GM23338 (cell line): Measurements from ENCODE around the gene GUCA2B. TPM values are rescaled to one million over a fixed set of nuclear protein-coding genes. Genes with fewer than 3 reads are reported as not detected.

ENCODE experiments used
- ATAC-seq: fragments of 200-7000 bp; cut with Tn5 transposase; 3 replicates; pipeline ENCODE4 v1.9.1; 2020
- DNase-seq: peaks from one replicate; pipeline ENCODE4 v3.0.0-alpha.2; 2015; ENCODE audit warnings: low spot score
- H2AFZ ChIP-seq: fragments of 200-600 bp; sonication (generic); 2 replicates; pipeline ENCODE4 v1.8.0; 2016; ENCODE audit warnings: antibody characterized with exemption, mild to moderate bottlenecking, moderate library complexity
- H3F3A ChIP-seq: fragments of 200-600 bp; sonication (generic); replicated peaks from 2 replicates; pipeline ENCODE4 v1.8.0; 2017; ENCODE audit warnings: antibody characterized with exemption, mixed run types, low read depth
- H3K27ac ChIP-seq: fragments of 200-600 bp; sonication (generic); 2 replicates; pipeline ENCODE4 v1.6.1; 2016; ENCODE audit warnings: low read depth
- H3K27me3 ChIP-seq: fragments of 200-600 bp; sonication (generic); 2 replicates; pipeline ENCODE4 v1.8.0; 2016; ENCODE audit warnings: mild to moderate bottlenecking, mixed run types, moderate library complexity; ENCODE audit not compliant: insufficient read depth
- H3K36me3 ChIP-seq: fragments of 200-600 bp; sonication (generic); 2 replicates; pipeline ENCODE4 v1.8.0; 2016; ENCODE audit warnings: mild to moderate bottlenecking; ENCODE audit not compliant: insufficient read depth
- H3K4me1 ChIP-seq: fragments of 200-600 bp; sonication (generic); 2 replicates; pipeline ENCODE4 v1.8.0; 2016; ENCODE audit warnings: mild to moderate bottlenecking, moderate library complexity; ENCODE audit not compliant: insufficient read depth
- H3K4me2 ChIP-seq: fragments of 200-600 bp; sonication (generic); 2 replicates; pipeline ENCODE4 v1.7.1; 2017; ENCODE audit warnings: mixed run types
- H3K4me3 ChIP-seq: fragments of 200-600 bp; sonication (generic); 2 replicates; pipeline ENCODE4 v1.6.1; 2016; ENCODE audit warnings: mixed run types
- H3K79me2 ChIP-seq: fragments of 200-600 bp; sonication (generic); replicated peaks from 2 replicates; pipeline ENCODE4 v1.8.0; 2017; ENCODE audit warnings: mild to moderate bottlenecking; ENCODE audit not compliant: insufficient read depth
- H3K9me2 ChIP-seq: fragments of 200-600 bp; sonication (generic); 2 replicates; pipeline ENCODE4 v1.8.0; 2017; ENCODE audit not compliant: insufficient read depth
- H4K20me1 ChIP-seq: fragments of 200-600 bp; sonication (generic); replicated peaks from 2 replicates; pipeline ENCODE4 v1.8.0; 2017; ENCODE audit warnings: mild to moderate bottlenecking; ENCODE audit not compliant: insufficient read depth
- H3K27ac Mint-ChIP-seq: 2 replicates; pipeline ENCODE4 v1.8.0; 2020; ENCODE audit warnings: inconsistent platforms, mild to moderate bottlenecking, moderate library complexity, mixed read lengths
- H3K27me3 Mint-ChIP-seq: 3 replicates; pipeline ENCODE4 v1.8.0; 2022; ENCODE audit warnings: low read depth, mild to moderate bottlenecking, moderate library complexity, mixed read lengths, inconsistent platforms; ENCODE audit not compliant: insufficient read depth, poor library complexity
- H3K36me3 Mint-ChIP-seq: 3 replicates; pipeline ENCODE4 v1.8.0; 2021; ENCODE audit warnings: low read depth, mild to moderate bottlenecking, inconsistent platforms, moderate library complexity, mixed read lengths
- H3K4me1 Mint-ChIP-seq: 3 replicates; pipeline ENCODE4 v1.8.0; 2020; ENCODE audit warnings: mild to moderate bottlenecking, inconsistent platforms, mixed read lengths
- H3K4me3 Mint-ChIP-seq: 3 replicates; pipeline ENCODE4 v1.8.0; 2021; ENCODE audit warnings: moderate library complexity, mild to moderate bottlenecking, inconsistent platforms, mixed read lengths
- H3K9me3 Mint-ChIP-seq: 3 replicates; pipeline ENCODE4 v1.8.0; 2020; ENCODE audit warnings: moderate library complexity, mild to moderate bottlenecking, inconsistent platforms, mixed read lengths
- EZH2 ChIP-seq: fragments of 200-600 bp; sonication (generic); IDR thresholded peaks from one replicate; pipeline ENCODE4 v1.8.0; 2017; ENCODE audit warnings: antibody characterized with exemption, mild to moderate bottlenecking, low read depth; ENCODE audit not compliant: unreplicated experiment
- JUNB ChIP-seq: IDR thresholded peaks from one replicate; pipeline ENCODE4 v1.6.1; 2016; ENCODE audit warnings: antibody characterized with exemption; ENCODE audit not compliant: unreplicated experiment
- POLR2AphosphoS5 ChIP-seq: IDR thresholded peaks from 2 replicates; pipeline ENCODE4 v1.6.1; 2016; ENCODE audit warnings: antibody characterized with exemption, low read depth
- polyA plus RNA-seq: library from polyadenylated mRNA; unstranded; fragments of >200 nt; fragmentation: Nextera tagmentation; extraction: Ambion mirVana; gene quantifications from 2 replicates; pipeline ENCODE4 v1.2.1, GENCODE V29; 2016
- total RNA-seq: library from RNA; depleted of rRNA; stranded (reverse); fragments of >200 nt; shearing (Covaris generic); gene quantifications from 2 replicates; pipeline ENCODE4 v1.2.3, GENCODE V29; 2014
- TF ChIP-seq, protein P1 (sequence below): IDR thresholded peaks from one replicate; pipeline ENCODE4 v1.6.1; 2018; ENCODE audit warnings: antibody characterized with exemption; ENCODE audit not compliant: unreplicated experiment
- TF ChIP-seq, protein P2 (sequence below): fragments of 250-450 bp; sonication (Bioruptor Pico); IDR thresholded peaks from 2 replicates; pipeline ENCODE4 v1.5.0; 2020; ENCODE audit warnings: mild to moderate bottlenecking, moderate library complexity
- TF ChIP-seq, protein P3 (sequence below), 2 experiments: fragments of 200-600 bp in 1 of 2; sonication (generic) in 1 of 2; conservative IDR thresholded peaks; 2 replicates each; pipeline versions ENCODE4 v1.5.1 to v1.6.1; 2016 to 2017; ENCODE audit warnings: antibody characterized with exemption in 2 of 2, low read depth in 2 of 2, mild to moderate bottlenecking in 2 of 2, moderate library complexity in 1 of 2

The GUCA2B gene
- total and polyA plus RNA-seq, 2 experiments from 2014 or later, result not detected

DNA sequence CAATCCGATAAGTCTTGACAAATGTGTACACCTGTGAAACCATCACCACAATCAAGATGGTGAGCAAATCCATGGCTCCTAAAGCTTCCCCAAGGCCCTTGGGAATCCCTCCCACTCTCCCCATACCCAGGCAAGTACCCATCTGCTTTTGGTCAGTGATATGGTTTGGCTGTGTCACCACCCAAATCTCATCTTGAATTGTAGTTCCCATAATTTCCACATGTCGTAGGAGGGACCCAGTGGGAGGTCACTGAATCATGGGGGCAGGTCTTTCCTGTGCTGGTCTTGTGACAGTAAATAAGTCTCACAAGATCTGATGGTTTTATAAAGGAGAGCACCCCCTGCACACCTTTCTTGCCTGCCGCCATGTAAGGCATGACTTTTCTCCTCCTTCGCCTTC, 14.6 kb upstream of the GUCA2B start:
- Histone ChIP-seq H3K79me2 (no peaks in the 10 kb centered on the region), H3K9me2 (0 out of 2 replicates have a peak, but pooled peaks cover 3% of the 10 kb centered on the region), H3K27me3 (no peaks in the 10 kb centered on the region), H3F3A (no peaks in the 10 kb centered on the region), H2AFZ (no peak overlapping the region), H3K4me2 (no peak overlapping the region), H4K20me1 (no peaks in the 10 kb centered on the region), H3K4me1 (no peaks in the 10 kb centered on the region), H3K27ac (no peak overlapping the region), H3K36me3 (no peaks in the 10 kb centered on the region), H3K4me3 (no peak overlapping the region)
- DNase-seq, result no peak
- H3K27ac Mint-ChIP-seq, result no peak overlapping the region
- ATAC-seq, result no peak
- H3K27me3 Mint-ChIP-seq, result no peaks in the 10 kb centered on the region
- H3K4me1 Mint-ChIP-seq, result no peaks in the 10 kb centered on the region
- H3K36me3 Mint-ChIP-seq, result no peaks in the 10 kb centered on the region
- no peak overlapping the region for H3K4me3 Mint-ChIP-seq
- no peaks in the 10 kb centered on the region; the same call in 2 of the 3 replicates for H3K9me3 Mint-ChIP-seq
- TF ChIP-seq POLR2AphosphoS5 (no peak), JUNB (no peak)
- TF ChIP-seq, protein P1, sequence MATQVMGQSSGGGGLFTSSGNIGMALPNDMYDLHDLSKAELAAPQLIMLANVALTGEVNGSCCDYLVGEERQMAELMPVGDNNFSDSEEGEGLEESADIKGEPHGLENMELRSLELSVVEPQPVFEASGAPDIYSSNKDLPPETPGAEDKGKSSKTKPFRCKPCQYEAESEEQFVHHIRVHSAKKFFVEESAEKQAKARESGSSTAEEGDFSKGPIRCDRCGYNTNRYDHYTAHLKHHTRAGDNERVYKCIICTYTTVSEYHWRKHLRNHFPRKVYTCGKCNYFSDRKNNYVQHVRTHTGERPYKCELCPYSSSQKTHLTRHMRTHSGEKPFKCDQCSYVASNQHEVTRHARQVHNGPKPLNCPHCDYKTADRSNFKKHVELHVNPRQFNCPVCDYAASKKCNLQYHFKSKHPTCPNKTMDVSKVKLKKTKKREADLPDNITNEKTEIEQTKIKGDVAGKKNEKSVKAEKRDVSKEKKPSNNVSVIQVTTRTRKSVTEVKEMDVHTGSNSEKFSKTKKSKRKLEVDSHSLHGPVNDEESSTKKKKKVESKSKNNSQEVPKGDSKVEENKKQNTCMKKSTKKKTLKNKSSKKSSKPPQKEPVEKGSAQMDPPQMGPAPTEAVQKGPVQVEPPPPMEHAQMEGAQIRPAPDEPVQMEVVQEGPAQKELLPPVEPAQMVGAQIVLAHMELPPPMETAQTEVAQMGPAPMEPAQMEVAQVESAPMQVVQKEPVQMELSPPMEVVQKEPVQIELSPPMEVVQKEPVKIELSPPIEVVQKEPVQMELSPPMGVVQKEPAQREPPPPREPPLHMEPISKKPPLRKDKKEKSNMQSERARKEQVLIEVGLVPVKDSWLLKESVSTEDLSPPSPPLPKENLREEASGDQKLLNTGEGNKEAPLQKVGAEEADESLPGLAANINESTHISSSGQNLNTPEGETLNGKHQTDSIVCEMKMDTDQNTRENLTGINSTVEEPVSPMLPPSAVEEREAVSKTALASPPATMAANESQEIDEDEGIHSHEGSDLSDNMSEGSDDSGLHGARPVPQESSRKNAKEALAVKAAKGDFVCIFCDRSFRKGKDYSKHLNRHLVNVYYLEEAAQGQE, result no peak

DNA sequence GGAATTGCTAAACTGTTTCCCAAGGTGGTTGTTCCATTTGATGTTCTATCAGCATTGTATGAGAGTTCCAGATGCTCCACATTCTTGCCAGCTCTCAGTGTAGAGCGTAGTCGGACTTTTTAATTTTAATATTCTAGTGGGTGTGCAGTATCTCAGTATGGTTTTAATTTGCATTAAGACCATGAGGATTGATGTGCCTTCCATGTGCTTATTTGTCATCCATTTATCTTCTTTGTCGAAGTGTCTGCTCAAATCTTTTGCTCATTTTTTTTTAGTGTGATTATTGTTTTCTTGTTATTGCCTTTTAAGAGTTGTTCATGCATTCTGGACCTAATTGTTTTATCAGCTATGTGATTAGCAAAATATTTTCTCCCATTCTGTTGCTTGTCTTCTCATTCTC, 13.8 kb upstream of the GUCA2B start:
- Histone ChIP-seq H3K36me3 (no peaks in the 10 kb centered on the region), H3K9me2 (0 out of 2 replicates have a peak, but pooled peaks cover 3% of the 10 kb centered on the region), H3K27me3 (no peaks in the 10 kb centered on the region), H3K4me2 (no peak overlapping the region), H3K27ac (no peak overlapping the region), H4K20me1 (no peaks in the 10 kb centered on the region), H3K79me2 (no peaks in the 10 kb centered on the region), H3K4me3 (no peak overlapping the region), H3K4me1 (no peaks in the 10 kb centered on the region; the same call in 1 of the 2 replicates), H3F3A (no peaks in the 10 kb centered on the region), H2AFZ (no peak overlapping the region)
- ATAC-seq (no peak), DNase-seq (no peak)
- H3K27ac Mint-ChIP-seq, result no peak overlapping the region
- H3K4me3 Mint-ChIP-seq, result no peak overlapping the region
- H3K4me1 Mint-ChIP-seq, result no peaks in the 10 kb centered on the region
- H3K27me3 Mint-ChIP-seq, result no peaks in the 10 kb centered on the region
- no peaks in the 10 kb centered on the region; the same call in 2 of the 3 replicates for H3K9me3 Mint-ChIP-seq
- no peaks in the 10 kb centered on the region for H3K36me3 Mint-ChIP-seq
- TF ChIP-seq EZH2, result no peak
- TF ChIP-seq, protein P2, sequence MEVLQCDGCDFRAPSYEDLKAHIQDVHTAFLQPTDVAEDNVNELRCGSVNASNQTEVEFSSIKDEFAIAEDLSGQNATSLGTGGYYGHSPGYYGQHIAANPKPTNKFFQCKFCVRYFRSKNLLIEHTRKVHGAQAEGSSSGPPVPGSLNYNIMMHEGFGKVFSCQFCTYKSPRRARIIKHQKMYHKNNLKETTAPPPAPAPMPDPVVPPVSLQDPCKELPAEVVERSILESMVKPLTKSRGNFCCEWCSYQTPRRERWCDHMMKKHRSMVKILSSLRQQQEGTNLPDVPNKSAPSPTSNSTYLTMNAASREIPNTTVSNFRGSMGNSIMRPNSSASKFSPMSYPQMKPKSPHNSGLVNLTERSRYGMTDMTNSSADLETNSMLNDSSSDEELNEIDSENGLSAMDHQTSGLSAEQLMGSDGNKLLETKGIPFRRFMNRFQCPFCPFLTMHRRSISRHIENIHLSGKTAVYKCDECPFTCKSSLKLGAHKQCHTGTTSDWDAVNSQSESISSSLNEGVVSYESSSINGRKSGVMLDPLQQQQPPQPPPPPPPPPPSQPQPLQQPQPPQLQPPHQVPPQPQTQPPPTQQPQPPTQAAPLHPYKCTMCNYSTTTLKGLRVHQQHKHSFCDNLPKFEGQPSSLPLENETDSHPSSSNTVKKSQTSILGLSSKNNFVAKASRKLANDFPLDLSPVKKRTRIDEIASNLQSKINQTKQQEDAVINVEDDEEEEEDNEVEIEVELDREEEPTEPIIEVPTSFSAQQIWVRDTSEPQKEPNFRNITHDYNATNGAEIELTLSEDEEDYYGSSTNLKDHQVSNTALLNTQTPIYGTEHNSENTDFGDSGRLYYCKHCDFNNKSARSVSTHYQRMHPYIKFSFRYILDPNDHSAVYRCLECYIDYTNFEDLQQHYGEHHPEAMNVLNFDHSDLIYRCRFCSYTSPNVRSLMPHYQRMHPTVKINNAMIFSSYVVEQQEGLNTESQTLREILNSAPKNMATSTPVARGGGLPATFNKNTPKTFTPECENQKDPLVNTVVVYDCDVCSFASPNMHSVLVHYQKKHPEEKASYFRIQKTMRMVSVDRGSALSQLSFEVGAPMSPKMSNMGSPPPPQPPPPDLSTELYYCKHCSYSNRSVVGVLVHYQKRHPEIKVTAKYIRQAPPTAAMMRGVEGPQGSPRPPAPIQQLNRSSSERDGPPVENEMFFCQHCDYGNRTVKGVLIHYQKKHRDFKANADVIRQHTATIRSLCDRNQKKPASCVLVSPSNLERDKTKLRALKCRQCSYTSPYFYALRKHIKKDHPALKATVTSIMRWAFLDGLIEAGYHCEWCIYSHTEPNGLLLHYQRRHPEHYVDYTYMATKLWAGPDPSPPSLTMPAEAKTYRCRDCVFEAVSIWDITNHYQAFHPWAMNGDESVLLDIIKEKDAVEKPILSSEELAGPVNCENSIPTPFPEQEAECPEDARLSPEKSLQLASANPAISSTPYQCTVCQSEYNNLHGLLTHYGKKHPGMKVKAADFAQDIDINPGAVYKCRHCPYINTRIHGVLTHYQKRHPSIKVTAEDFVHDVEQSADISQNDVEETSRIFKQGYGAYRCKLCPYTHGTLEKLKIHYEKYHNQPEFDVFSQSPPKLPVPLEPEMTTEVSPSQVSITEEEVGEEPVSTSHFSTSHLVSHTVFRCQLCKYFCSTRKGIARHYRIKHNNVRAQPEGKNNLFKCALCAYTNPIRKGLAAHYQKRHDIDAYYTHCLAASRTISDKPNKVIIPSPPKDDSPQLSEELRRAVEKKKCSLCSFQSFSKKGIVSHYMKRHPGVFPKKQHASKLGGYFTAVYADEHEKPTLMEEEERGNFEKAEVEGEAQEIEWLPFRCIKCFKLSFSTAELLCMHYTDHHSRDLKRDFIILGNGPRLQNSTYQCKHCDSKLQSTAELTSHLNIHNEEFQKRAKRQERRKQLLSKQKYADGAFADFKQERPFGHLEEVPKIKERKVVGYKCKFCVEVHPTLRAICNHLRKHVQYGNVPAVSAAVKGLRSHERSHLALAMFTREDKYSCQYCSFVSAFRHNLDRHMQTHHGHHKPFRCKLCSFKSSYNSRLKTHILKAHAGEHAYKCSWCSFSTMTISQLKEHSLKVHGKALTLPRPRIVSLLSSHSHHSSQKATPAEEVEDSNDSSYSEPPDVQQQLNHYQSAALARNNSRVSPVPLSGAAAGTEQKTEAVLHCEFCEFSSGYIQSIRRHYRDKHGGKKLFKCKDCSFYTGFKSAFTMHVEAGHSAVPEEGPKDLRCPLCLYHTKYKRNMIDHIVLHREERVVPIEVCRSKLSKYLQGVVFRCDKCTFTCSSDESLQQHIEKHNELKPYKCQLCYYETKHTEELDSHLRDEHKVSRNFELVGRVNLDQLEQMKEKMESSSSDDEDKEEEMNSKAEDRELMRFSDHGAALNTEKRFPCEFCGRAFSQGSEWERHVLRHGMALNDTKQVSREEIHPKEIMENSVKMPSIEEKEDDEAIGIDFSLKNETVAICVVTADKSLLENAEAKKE (CRISPR knock-in tag), result no peak
- TF ChIP-seq JUNB, result no peak
- TF ChIP-seq, protein P1, result no peak
- TF ChIP-seq, protein P3, sequence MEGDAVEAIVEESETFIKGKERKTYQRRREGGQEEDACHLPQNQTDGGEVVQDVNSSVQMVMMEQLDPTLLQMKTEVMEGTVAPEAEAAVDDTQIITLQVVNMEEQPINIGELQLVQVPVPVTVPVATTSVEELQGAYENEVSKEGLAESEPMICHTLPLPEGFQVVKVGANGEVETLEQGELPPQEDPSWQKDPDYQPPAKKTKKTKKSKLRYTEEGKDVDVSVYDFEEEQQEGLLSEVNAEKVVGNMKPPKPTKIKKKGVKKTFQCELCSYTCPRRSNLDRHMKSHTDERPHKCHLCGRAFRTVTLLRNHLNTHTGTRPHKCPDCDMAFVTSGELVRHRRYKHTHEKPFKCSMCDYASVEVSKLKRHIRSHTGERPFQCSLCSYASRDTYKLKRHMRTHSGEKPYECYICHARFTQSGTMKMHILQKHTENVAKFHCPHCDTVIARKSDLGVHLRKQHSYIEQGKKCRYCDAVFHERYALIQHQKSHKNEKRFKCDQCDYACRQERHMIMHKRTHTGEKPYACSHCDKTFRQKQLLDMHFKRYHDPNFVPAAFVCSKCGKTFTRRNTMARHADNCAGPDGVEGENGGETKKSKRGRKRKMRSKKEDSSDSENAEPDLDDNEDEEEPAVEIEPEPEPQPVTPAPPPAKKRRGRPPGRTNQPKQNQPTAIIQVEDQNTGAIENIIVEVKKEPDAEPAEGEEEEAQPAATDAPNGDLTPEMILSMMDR (conservative IDR thresholded peaks at IDR 0.05; ENCODE audit: low read depth in 2 of 2), result no peak
